Progenitor cell of endocrine pancreas (in vitro differentiated cells): ENCODE measurements around the gene RAB40A. TPM values are rescaled to one million over a fixed set of nuclear protein-coding genes. Genes with fewer than 3 reads are reported as not detected.

ENCODE experiments used
- DNase-seq: peaks from one replicate; pipeline ENCODE4 v3.0.0; 2021; ENCODE audit warnings: low spot score; ENCODE audit not compliant: unreplicated experiment
- H3K27ac Mint-ChIP-seq: 2 replicates; pipeline ENCODE4 v1.8.0; 2021; ENCODE audit warnings: mild to moderate bottlenecking, moderate library complexity, mixed read lengths
- H3K27me3 Mint-ChIP-seq: 2 replicates; pipeline ENCODE4 v1.8.0; 2021; ENCODE audit warnings: mixed read lengths
- H3K36me3 Mint-ChIP-seq: 2 replicates; pipeline ENCODE4 v1.8.0; 2022; ENCODE audit warnings: mixed read lengths; ENCODE audit not compliant: insufficient read depth
- H3K4me1 Mint-ChIP-seq: 2 replicates; pipeline ENCODE4 v1.8.0; 2021; ENCODE audit warnings: low read depth, mixed read lengths
- H3K4me3 Mint-ChIP-seq: 2 replicates; pipeline ENCODE4 v1.8.0; 2021; ENCODE audit warnings: low read depth, mild to moderate bottlenecking, moderate library complexity, mixed read lengths
- H3K9me3 Mint-ChIP-seq: 2 replicates; pipeline ENCODE4 v1.8.0; 2021; ENCODE audit warnings: low read depth, mixed read lengths
- total RNA-seq: library from RNA; stranded (reverse); gene quantifications from 2 replicates; pipeline ENCODE4 v1.2.1, GENCODE V29; 2021
- TF ChIP-seq, protein P1 (sequence below): fragments of 200-600 bp; sonication (generic); IDR thresholded peaks from one replicate; pipeline ENCODE4 v1.5.0; 2021; ENCODE audit warnings: antibody characterized with exemption, mild to moderate bottlenecking; ENCODE audit not compliant: unreplicated experiment

RAB40A gene
- total RNA-seq, 1 donor from 2014 or later, result 0.98 TPM

DNA sequence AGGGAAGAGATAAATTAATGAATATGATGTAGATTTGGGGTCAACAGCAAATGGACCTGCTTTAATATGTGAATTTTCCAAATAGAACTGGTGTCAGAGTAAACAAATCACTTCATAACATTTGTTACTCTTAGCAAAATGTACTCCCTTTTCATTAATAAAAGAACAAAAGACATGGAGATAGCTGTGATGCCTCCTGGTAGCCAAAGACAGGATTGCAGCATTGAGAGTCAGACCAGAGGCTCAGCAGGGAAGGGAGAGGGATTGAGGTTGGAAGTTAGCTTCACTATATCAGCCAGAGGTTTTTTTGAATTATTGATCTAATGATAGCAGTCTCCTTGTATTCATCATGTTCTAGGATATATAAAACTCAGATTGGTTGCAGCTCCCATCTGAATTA is 17.4 kb upstream of the RAB40A start:
- DNase-seq, result no peak

DNA sequence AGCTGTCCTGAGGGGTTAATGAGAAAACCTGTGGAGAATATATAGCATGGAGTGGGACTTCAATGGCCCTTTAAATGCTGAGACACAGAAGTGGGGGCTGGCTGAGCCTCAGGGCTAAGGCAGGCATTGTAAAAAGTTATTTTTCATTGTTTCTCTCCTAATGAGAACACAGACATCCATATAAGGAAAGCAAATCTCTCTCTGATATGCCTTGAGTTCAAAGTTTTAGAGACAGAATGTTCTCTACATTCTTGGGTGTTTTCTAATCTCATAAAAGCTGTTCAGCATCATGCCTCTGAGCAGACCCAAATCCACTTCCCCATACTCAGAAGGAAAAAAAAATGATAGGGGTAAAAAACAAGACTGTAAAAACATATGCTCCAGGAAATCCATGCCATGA is 16.8 kb upstream of the RAB40A start:
- TF ChIP-seq, protein P1, sequence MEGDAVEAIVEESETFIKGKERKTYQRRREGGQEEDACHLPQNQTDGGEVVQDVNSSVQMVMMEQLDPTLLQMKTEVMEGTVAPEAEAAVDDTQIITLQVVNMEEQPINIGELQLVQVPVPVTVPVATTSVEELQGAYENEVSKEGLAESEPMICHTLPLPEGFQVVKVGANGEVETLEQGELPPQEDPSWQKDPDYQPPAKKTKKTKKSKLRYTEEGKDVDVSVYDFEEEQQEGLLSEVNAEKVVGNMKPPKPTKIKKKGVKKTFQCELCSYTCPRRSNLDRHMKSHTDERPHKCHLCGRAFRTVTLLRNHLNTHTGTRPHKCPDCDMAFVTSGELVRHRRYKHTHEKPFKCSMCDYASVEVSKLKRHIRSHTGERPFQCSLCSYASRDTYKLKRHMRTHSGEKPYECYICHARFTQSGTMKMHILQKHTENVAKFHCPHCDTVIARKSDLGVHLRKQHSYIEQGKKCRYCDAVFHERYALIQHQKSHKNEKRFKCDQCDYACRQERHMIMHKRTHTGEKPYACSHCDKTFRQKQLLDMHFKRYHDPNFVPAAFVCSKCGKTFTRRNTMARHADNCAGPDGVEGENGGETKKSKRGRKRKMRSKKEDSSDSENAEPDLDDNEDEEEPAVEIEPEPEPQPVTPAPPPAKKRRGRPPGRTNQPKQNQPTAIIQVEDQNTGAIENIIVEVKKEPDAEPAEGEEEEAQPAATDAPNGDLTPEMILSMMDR, result no peak
- H3K27ac Mint-ChIP-seq, result no peak overlapping the region
- no peak overlapping the region for H3K4me3 Mint-ChIP-seq
- H3K9me3 Mint-ChIP-seq, result no peaks in the 10 kb centered on the region
- no peaks in the 10 kb centered on the region for H3K36me3 Mint-ChIP-seq
- peaks cover 3% of the 10 kb centered on the region for H3K4me1 Mint-ChIP-seq
- no peak for DNase-seq
- H3K27me3 Mint-ChIP-seq, result peaks cover 6% of the 10 kb centered on the region

More for the DNA sequence above, 17.4 kb upstream of the RAB40A start:
- no peak overlapping the region for H3K27ac Mint-ChIP-seq
- H3K27me3 Mint-ChIP-seq, result peaks cover 6% of the 10 kb centered on the region
- H3K4me1 Mint-ChIP-seq, result peaks cover 3% of the 10 kb centered on the region
- no peak overlapping the region for H3K4me3 Mint-ChIP-seq
- TF ChIP-seq, protein P1, result no peak
- H3K36me3 Mint-ChIP-seq, result no peaks in the 10 kb centered on the region
- H3K9me3 Mint-ChIP-seq, result no peaks in the 10 kb centered on the region

DNA sequence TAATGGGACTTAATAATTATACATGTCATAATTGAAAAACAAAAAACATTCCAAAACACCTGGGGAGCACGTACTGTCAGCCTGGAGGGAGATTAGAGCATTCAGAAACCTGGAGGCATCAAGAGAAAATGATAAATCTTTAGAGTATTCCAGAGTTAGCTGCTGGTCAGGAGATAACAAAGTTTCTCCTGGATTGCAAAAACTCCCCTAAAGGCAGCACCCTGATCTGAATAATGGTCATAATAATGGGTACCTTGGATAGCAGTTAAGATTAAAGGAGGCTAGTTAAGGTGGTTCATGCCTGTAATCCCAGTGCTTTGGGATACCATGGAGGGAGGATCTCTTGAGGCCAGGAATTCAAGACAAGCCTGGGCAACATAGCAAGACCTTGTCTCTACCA is 15.9 kb upstream of the RAB40A start:
- Mint-ChIP-seq H3K9me3 (no peaks in the 10 kb centered on the region), H3K27me3 (peaks cover 6% of the 10 kb centered on the region)

GRCh38 chrX:103533511-103534216 is 14.4 kb upstream of the RAB40A start:
- Mint-ChIP-seq H3K4me1 (peaks cover 3% of the 10 kb centered on the region), H3K27ac (peak overlapping the region; percentile 81), H3K27me3 (peaks cover 6% of the 10 kb centered on the region), H3K36me3 (no peaks in the 10 kb centered on the region), H3K9me3 (no peaks in the 10 kb centered on the region), H3K4me3 (peak overlapping the region; percentile 83)
- peak; percentile 71 for DNase-seq
- TF ChIP-seq, protein P1, result peak; percentile 84

More for the DNA sequence above, 15.9 kb upstream of the RAB40A start:
- peaks cover 3% of the 10 kb centered on the region for H3K4me1 Mint-ChIP-seq
- H3K36me3 Mint-ChIP-seq, result no peaks in the 10 kb centered on the region
- DNase-seq, result no peak
- TF ChIP-seq, protein P1, result no peak
- H3K27ac Mint-ChIP-seq, result no peak overlapping the region
- H3K4me3 Mint-ChIP-seq, result no peak overlapping the region

- peaks cover 6% of the 10 kb centered on the region for H3K27me3 Mint-ChIP-seq
- TF ChIP-seq, protein P1, result no peak
Observed at GRCh38 chrX:103531002-103531401, 11.7 kb upstream of the RAB40A start.

More at GRCh38 chrX:103531002-103531401, 11.7 kb upstream of the RAB40A start:
- no peak for DNase-seq
- Mint-ChIP-seq H3K4me3 (no peak overlapping the region), H3K27ac (no peak overlapping the region), H3K4me1 (peaks cover 3% of the 10 kb centered on the region), H3K9me3 (no peaks in the 10 kb centered on the region), H3K36me3 (no peaks in the 10 kb centered on the region)
